T47D (cell line): ENCODE data around the gene CHAC1.
"Not testable (repeated sequence)": the region's sequence is repeated elsewhere in the genome, so short reads cannot be mapped to it uniquely, and the experiment has no call there.

Experiments
- DNase-seq, 2 experiments: peaks; one replicate each; pipeline versions ENCODE4 v3.0.0 to v3.0.0-alpha.2; 2011 to 2012; ENCODE audit warnings: low read depth in 1 of 2, low spot score in 1 of 2
- JUND ChIP-seq: IDR thresholded peaks from 2 replicates; pipeline ENCODE4 v1.6.1; 2012; ENCODE audit warnings: low read depth
- in situ Hi-C: cut with HindIII; loops from 2 replicates; pipeline ENCODE4 v1.10.0; 2016; ENCODE audit warnings: low sequenced_read_pairs, low pct_unique_long_range_greater_than_20kb

Gene CHAC1

GRCh38 chr15:40948706-40949473 lies 4.4 kb upstream of the CHAC1 start:
- TF ChIP-seq JUND = no peak
- in situ Hi-C loops = no loop called here
- no peak for DNase-seq

- no peak for TF ChIP-seq JUND
- in situ Hi-C loops = no loop called here
- no peak for DNase-seq
These were observed 3.5 kb upstream of the CHAC1 start for GRCh38 chr15:40949756-40950207.

DNA sequence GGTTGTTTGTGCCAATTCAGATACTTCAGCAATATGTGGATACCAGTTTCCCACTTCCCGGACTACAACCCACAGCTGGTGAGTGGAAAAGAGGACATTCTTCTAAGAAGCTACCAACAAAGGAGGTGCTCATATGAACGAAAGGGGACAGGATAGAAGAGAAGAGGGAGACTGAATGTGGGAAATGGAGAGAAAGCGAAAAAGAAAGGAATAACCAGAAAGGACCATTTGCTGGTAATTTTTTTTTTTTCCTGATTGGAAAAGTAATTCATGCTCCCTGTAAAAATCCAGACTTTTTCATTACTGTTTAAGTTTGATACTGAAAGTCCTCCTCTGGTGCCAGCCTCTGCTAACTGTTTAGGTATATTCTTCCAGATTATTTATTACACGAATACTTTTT lies 1.5 kb upstream of the CHAC1 start:
- no peak for DNase-seq
- in situ Hi-C loops = no loop called here
- no peak for TF ChIP-seq JUND

DNA sequence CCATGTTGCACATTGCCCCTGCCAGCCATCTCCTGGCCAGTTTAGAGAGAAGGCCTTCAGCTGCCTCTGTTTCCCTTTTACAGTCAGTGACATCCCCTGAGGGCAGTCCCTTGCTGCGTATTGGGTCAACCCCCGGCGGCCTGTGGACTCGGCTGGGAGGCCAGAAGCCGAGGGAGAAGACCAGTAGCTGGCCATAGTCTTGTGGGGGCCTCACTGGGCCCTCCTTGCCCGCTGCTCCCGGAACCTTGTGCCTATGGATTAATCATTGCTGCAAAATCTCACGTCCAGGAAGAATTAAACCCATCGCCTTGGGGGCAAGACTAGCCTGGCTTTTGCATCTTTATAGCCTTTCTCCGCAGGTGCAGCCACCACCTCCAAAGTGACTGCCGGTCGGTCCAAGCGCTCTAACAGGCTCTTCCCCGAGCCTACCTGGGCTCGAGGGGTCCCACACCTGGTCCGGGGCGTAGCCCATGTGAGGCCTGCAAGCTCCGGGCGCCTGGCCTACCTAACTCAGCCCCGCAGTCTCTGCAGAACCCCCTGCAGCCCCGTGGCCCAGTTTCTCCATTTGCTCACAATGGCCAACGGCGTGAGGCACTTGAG lies 870 bp upstream of the CHAC1 start:
- TF ChIP-seq JUND = no peak

GRCh38 chr15:40953713-40954074 lies 423 bp downstream of the CHAC1 start:
- no peak for DNase-seq
- TF ChIP-seq JUND = no peak
- in situ Hi-C loops = no loop called here

More for the DNA sequence above, 870 bp upstream of the CHAC1 start:
- DNase-seq = no peak
- in situ Hi-C loops = no loop called here

- in situ Hi-C loops, DNase-seq: not testable (repeated sequence)
These were observed 1.0 kb downstream of the CHAC1 start for GRCh38 chr15:40954158-40954848.

- in situ Hi-C loops = no loop called here
- no peak for DNase-seq
These were observed 2.1 kb downstream of the CHAC1 start for GRCh38 chr15:40955141-40955903.

DNA sequence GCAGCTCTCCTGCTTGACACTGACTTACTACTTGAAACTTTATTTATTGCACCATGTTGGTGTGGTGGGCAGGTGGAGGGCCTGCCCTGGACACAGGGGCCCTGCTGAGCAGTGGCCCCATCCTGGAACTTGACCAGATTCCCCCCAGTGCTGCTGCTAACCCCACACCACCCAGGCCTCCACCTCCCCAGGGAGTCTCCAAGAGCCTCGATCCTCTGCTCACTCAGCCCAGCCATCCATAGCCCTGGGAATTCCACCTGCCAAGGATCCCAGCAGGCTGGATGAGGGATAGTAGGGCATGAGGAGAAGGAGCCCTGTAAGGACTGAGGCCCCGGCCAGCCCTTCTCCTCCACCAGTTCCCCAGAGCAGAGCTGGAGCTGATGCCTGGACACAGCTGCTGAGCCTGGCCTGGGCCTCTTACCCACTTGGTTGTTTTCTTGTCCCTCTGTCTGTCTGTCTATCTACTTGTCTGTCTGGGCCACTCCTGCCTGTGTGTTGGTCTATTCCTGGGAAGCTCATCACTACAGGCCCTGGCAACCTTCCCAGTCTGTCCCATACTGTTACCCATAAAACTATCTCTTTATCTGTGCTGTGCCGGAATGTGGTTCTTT lies 2.8 kb downstream of the CHAC1 start:
- in situ Hi-C loops = no loop called here
- TF ChIP-seq JUND = no peak
- no peak for DNase-seq

More at GRCh38 chr15:40955141-40955903, 2.1 kb downstream of the CHAC1 start:
- no peak for TF ChIP-seq JUND

GRCh38 chr15:40956541-40956982 lies 3.3 kb downstream of the CHAC1 start:
- in situ Hi-C loops = no loop called here
- DNase-seq = no peak
- no peak for TF ChIP-seq JUND

GRCh38 chr15:40957041-40957555 lies 3.8 kb downstream of the CHAC1 start:
- no peak for DNase-seq
- in situ Hi-C loops = no loop called here
- TF ChIP-seq JUND = no peak

DNA sequence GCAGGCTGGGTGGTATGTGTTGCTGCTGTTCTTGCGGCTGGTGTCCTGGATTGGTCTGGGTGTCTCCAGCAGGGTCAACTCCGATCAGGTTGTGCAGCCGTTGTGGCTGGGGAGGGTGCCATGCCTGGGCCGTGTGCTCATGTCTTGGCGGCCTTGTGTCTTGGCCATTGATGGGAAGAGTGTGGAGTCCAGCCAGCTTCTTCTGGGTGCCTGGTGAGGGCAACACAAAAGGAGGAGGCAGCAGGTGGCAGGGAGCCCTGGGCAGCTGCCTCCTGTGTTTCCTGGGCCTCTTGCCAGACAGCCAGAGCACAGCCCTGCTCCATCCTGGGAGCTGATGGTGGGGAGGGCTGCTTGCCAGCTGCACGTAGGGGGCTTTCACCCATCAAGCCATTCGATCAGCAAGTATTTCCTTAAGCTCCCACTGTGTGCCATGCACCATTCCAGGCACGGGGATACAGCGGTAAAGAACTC lies 4.3 kb downstream of the CHAC1 start:
- peak in 1 of 2 experiments; percentile 39 for DNase-seq
- in situ Hi-C loops = no loop called here

DNA sequence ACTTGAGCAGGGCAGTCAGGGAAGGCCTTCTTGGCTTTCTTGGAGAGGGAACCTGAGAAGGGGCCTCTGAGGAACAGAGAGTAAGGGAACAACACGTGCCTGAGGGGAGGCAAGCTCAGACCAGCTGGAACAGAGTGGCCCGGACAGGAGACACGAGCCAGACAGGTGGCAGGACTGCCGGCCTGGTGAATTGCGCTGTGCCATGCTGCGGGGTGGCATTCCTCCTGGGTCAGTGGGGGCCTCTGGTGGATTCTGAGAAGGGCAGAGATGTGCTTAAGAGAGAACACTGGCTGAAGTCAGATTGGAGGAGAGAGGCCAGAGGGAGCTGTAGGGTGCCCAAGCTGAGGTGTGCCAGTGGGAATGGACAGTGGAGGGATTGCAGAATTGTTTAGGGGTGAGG lies 4.9 kb downstream of the CHAC1 start:
- no peak for TF ChIP-seq JUND
- in situ Hi-C loops = no loop called here
- DNase-seq = no peak

More for the DNA sequence above, 4.3 kb downstream of the CHAC1 start:
- TF ChIP-seq JUND = no peak
